ENCODE data around the gene NFKBIL1. TPM values are rescaled to one million over a fixed set of nuclear protein-coding genes. Genes with fewer than 3 reads are reported as not detected.
"Not testable (repeated sequence)": the region's sequence is repeated elsewhere in the genome, so short reads cannot be mapped to it uniquely, and the experiment has no call there.

Gene NFKBIL1
- total RNA-seq, 1 experiment from 2014 or later: 22.0 TPM

- no peak for DNase-seq (ENCODE audit: low spot score)
Measured at GRCh38 chr6:31580438-31580740, 33.0 kb downstream of the NFKBIL1 start.

GRCh38 chr6:31580807-31581433 lies 33.5 kb downstream of the NFKBIL1 start:
- DNase-seq (ENCODE audit: low spot score): peak; percentile 48

GRCh38 chr6:31581434-31582229 lies 34.2 kb downstream of the NFKBIL1 start:
- DNase-seq (ENCODE audit: low spot score): no peak

DNA sequence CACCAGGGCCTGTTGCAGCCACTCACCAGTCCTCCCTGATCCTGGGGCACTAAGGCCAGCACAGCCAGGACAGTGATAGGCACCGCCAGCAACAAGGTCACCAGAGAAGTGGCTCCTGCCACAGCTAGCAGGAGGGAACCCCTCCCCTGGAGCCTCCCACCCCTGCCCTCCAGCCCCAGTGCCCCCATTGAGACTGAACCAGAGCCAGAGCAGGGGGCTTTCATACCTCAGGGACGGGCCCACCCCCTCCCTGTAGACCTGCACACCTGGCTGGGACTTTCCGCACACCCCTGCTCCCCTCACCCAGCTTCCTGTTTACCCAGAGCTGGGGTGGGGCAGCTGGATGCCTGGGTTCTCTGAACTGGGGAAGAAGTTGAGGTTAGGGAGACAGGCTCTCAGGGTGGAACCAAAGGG lies 34.8 kb downstream of the NFKBIL1 start, which contains the start of gene LTB:
LTB (minus strand) TSS at position 195 of the 414 bp plus-strand sequence; CDS start at position 188, 7 bp downstream.
- no peak for DNase-seq (ENCODE audit: low spot score)

- DNase-seq (ENCODE audit: low spot score): peak; percentile 7
Measured at GRCh38 chr6:31585491-31585890, 38.1 kb downstream of the NFKBIL1 start.

DNA sequence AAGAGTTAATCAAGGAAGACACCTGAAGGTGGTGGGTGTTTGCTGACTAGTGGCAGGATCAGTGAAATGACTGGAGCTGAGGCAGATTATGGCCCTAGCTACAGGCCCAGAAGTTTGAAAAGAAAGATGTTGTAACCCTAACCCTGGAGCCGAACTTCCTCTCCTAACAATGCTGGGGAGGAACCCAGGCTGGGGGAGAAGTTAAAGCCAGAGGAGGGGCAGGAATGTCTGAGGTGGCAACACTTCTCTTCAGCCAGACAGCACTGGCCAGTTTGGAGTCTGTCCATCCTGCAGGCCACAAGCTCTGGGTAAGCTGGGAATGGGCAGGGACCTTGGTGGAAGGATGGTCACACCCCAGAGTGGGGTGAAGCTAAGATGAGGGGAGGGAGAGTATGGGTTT lies 38.6 kb downstream of the NFKBIL1 start, which contains the start of gene LST1:
LST1 (plus strand) TSS at position 270 of the 400 bp plus-strand sequence. CDS start 1,023 bp downstream, outside the sequence.
- DNase-seq (ENCODE audit: low spot score): no peak

GRCh38 chr6:31586599-31587281 lies 39.3 kb downstream of the NFKBIL1 start:
- no peak for DNase-seq (ENCODE audit: low spot score)

- no peak for DNase-seq (ENCODE audit: low spot score)
Measured at GRCh38 chr6:31587791-31588777, 40.7 kb downstream of the NFKBIL1 start.

- DNase-seq (ENCODE audit: low spot score): no peak
Measured at GRCh38 chr6:31588871-31589650, 41.7 kb downstream of the NFKBIL1 start.

DNA sequence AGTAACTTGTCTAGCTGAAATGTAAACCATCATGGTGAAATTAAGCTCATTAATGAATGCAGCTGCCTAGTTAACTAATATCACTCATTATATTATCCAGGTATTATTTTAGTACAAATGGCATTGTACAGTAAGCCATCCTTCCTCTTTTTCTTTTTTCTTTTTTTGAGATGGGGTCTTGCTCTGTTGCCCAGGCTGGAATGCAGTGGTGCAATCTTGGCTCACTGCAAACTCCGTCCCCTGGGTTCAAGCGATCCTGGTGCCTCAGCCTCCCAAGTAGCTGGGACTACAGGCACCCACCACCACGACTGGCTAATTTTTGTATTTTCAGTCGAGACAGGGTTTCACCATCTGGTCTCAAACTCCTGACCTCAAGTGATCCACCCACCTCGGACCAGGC lies 43.3 kb downstream of the NFKBIL1 start:
- not testable (repeated sequence) for DNase-seq (ENCODE audit: low spot score)

- DNase-seq (ENCODE audit: low spot score): no peak
Measured at GRCh38 chr6:31592396-31592771, 45.0 kb downstream of the NFKBIL1 start.

DNA sequence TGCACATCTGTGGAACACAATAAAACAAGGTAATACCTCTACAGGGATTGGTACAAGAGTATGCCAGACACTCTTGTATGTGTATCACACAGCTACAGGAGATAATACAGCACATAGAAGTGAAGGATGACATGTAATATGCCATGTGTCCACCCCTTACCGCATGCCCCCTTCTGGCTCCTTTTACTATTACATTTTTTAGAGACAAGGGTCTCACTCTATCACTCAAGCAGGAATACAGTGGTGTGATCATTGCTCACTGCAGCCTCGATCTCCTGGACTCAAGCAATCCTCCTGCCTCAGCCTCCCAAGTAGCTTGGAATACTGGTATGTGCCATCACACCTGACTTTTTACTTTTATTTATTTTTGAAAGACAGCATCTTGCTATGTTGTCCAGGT lies 49.6 kb downstream of the NFKBIL1 start:
- DNase-seq (ENCODE audit: low spot score): no peak

DNA sequence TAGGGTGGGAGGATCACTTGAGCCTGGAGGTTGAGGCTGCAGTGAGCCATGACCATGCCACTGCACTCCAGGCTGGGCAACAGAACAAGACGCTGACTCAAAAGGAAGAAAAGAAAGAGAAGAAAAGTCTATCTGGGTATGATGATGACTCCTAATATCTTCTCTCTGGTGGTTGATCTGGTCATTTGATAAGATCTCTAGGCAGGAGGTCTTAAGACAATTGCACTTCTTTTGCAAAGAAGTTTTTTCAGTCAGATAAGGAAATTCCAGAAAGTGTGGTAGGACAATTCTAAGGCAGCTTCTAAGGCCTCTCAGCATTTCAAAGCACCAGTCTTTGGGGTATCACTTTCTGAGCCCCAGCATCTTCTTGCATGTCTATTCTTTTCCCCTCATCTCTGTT lies 59.9 kb downstream of the NFKBIL1 start:
- DNase-seq (ENCODE audit: low spot score): no peak

Other genes starting within 250 kb of the NFKBIL1 start
- 284 and 365 TPM in 2 replicates for gene HLA-B, start 190.4 kb upstream of the NFKBIL1 start, total RNA-seq (2014; rRNA removed; shearing (Covaris generic))
- 60.3 and 67.6 TPM in 2 replicates for gene MICA, start 144.0 kb upstream of the NFKBIL1 start, total RNA-seq (2014; rRNA removed; shearing (Covaris generic))
- 16.5 and 17.1 TPM in 2 replicates for gene MICB, start 49.5 kb upstream of the NFKBIL1 start, total RNA-seq (2014; rRNA removed; shearing (Covaris generic))
- gene MCCD1, start 18.6 kb upstream of the NFKBIL1 start, total RNA-seq (2014; rRNA removed; shearing (Covaris generic)): not detected in 2 replicates
- gene DDX39B, start 5.6 kb upstream of the NFKBIL1 start, total RNA-seq (2014; rRNA removed; shearing (Covaris generic)): 317 and 405 TPM in 2 replicates
- gene ATP6V1G2, start 1.0 kb upstream of the NFKBIL1 start, total RNA-seq (2014; rRNA removed; shearing (Covaris generic)): 1.4 and 2.3 TPM in 2 replicates
- not detected in 2 replicates for gene LTA, start 24.7 kb downstream of the NFKBIL1 start, total RNA-seq (2014; rRNA removed; shearing (Covaris generic))
- gene TNF, start 28.0 kb downstream of the NFKBIL1 start, total RNA-seq (2014; rRNA removed; shearing (Covaris generic)): not detected in 2 replicates
- not detected in 2 replicates for gene LTB, start 34.8 kb downstream of the NFKBIL1 start, total RNA-seq (2014; rRNA removed; shearing (Covaris generic))
- not detected in 2 replicates for gene LST1, start 38.7 kb downstream of the NFKBIL1 start, total RNA-seq (2014; rRNA removed; shearing (Covaris generic))
- not detected in 2 replicates for gene NCR3, start 45.4 kb downstream of the NFKBIL1 start, total RNA-seq (2014; rRNA removed; shearing (Covaris generic))
- not detected in 2 replicates for gene AIF1, start 67.6 kb downstream of the NFKBIL1 start, total RNA-seq (2014; rRNA removed; shearing (Covaris generic))
- gene PRRC2A, start 73.1 kb downstream of the NFKBIL1 start, total RNA-seq (2014; rRNA removed; shearing (Covaris generic)): 46.7 and 55.9 TPM in 2 replicates
- gene BAG6, start 105.1 kb downstream of the NFKBIL1 start, total RNA-seq (2014; rRNA removed; shearing (Covaris generic)): 176 and 186 TPM in 2 replicates
- gene APOM, start 108.3 kb downstream of the NFKBIL1 start, total RNA-seq (2014; rRNA removed; shearing (Covaris generic)): 2.0 and 4.2 TPM in 2 replicates
- 15.9 and 22.0 TPM in 2 replicates for gene C6orf47, start 113.2 kb downstream of the NFKBIL1 start, total RNA-seq (2014; rRNA removed; shearing (Covaris generic))
- gene GPANK1, start 117.4 kb downstream of the NFKBIL1 start, total RNA-seq (2014; rRNA removed; shearing (Covaris generic)): 9.5 and 13.2 TPM in 2 replicates
- 263 and 282 TPM in 2 replicates for gene CSNK2B, start 118.5 kb downstream of the NFKBIL1 start, total RNA-seq (2014; rRNA removed; shearing (Covaris generic))
- 1.2 and 2.0 TPM in 2 replicates for gene LY6G5B, start 122.4 kb downstream of the NFKBIL1 start, total RNA-seq (2014; rRNA removed; shearing (Covaris generic))
- not detected in 2 replicates for gene LY6G5C, start 133.5 kb downstream of the NFKBIL1 start, total RNA-seq (2014; rRNA removed; shearing (Covaris generic))
- 38.5 and 40.9 TPM in 2 replicates for gene ABHD16A, start 155.7 kb downstream of the NFKBIL1 start, total RNA-seq (2014; rRNA removed; shearing (Covaris generic))
- gene LY6G6F, start 159.3 kb downstream of the NFKBIL1 start, total RNA-seq (2014; rRNA removed; shearing (Covaris generic)): not detected in 2 replicates
- not detected in 2 replicates for gene LY6G6D, start 167.7 kb downstream of the NFKBIL1 start, total RNA-seq (2014; rRNA removed; shearing (Covaris generic))
- not detected in 2 replicates for gene LY6G6C, start 174.1 kb downstream of the NFKBIL1 start, total RNA-seq (2014; rRNA removed; shearing (Covaris generic))
- not detected in 2 replicates for gene MPIG6B, start 175.8 kb downstream of the NFKBIL1 start, total RNA-seq (2014; rRNA removed; shearing (Covaris generic))
- 134 and 166 TPM in 2 replicates for gene DDAH2, start 181.7 kb downstream of the NFKBIL1 start, total RNA-seq (2014; rRNA removed; shearing (Covaris generic))
- 927 and 1,153 TPM in 2 replicates for gene CLIC1, start 188.9 kb downstream of the NFKBIL1 start, total RNA-seq (2014; rRNA removed; shearing (Covaris generic))
- gene MSH5, start 192.4 kb downstream of the NFKBIL1 start, total RNA-seq (2014; rRNA removed; shearing (Covaris generic)): 3.2 and 6.1 TPM in 2 replicates
- 1.1 and 3.0 TPM in 2 replicates for gene SAPCD1, start 215.0 kb downstream of the NFKBIL1 start, total RNA-seq (2014; rRNA removed; shearing (Covaris generic))
- gene VWA7, start 229.7 kb downstream of the NFKBIL1 start, total RNA-seq (2014; rRNA removed; shearing (Covaris generic)): 0.60 and 3.2 TPM in 2 replicates
- 56.0 and 58.8 TPM in 2 replicates for gene VARS1, start 248.1 kb downstream of the NFKBIL1 start, total RNA-seq (2014; rRNA removed; shearing (Covaris generic))